ENCODE data around the gene EPSTI1.
"Not testable (repeated sequence)": the region's sequence is repeated elsewhere in the genome, so short reads cannot be mapped to it uniquely, and the experiment has no call there.

Gene EPSTI1

GRCh38 chr13:42883771-42884467, 108.1 kb downstream of the EPSTI1 start:
- no peak for DNase-seq

- DNase-seq: no peak
Observed at GRCh38 chr13:42883142-42883541, 108.9 kb downstream of the EPSTI1 start.

- no peak for DNase-seq
Observed at GRCh38 chr13:42880056-42880605, 111.9 kb downstream of the EPSTI1 start.

- no peak for DNase-seq
Observed at GRCh38 chr13:42878721-42879120, 113.3 kb downstream of the EPSTI1 start.

GRCh38 chr13:42876887-42877545, 115.0 kb downstream of the EPSTI1 start:
- DNase-seq: no peak

- no peak for DNase-seq
Observed at GRCh38 chr13:42876270-42876714, 115.7 kb downstream of the EPSTI1 start.

GRCh38 chr13:42875475-42876269, 116.4 kb downstream of the EPSTI1 start:
- DNase-seq: no peak

GRCh38 chr13:42874221-42874620, 117.8 kb downstream of the EPSTI1 start:
- no peak for DNase-seq

GRCh38 chr13:42873081-42873480, 119.0 kb downstream of the EPSTI1 start:
- no peak for DNase-seq

- DNase-seq: no peak
Observed at GRCh38 chr13:42867232-42867631, 124.8 kb downstream of the EPSTI1 start.

- DNase-seq: no peak
Observed at GRCh38 chr13:42865768-42866102, 126.3 kb downstream of the EPSTI1 start.

- no peak for DNase-seq
Observed at GRCh38 chr13:42864952-42865767, 126.9 kb downstream of the EPSTI1 start.

GRCh38 chr13:42862370-42862769, 129.7 kb downstream of the EPSTI1 start:
- DNase-seq: not testable (repeated sequence)

GRCh38 chr13:42860485-42860884, 131.6 kb downstream of the EPSTI1 start:
- no peak for DNase-seq

GRCh38 chr13:42859760-42860159, 132.3 kb downstream of the EPSTI1 start:
- DNase-seq: no peak

GRCh38 chr13:42855410-42855809, 136.6 kb downstream of the EPSTI1 start:
- no peak for DNase-seq

- DNase-seq: no peak
Observed at GRCh38 chr13:42852136-42852535, 139.9 kb downstream of the EPSTI1 start.

GRCh38 chr13:42849200-42849599, 142.8 kb downstream of the EPSTI1 start:
- DNase-seq: no peak

GRCh38 chr13:42847891-42848663, 144.0 kb downstream of the EPSTI1 start:
- DNase-seq: no peak

- peak; percentile 43 for DNase-seq
Observed at GRCh38 chr13:42836930-42837690, 154.9 kb downstream of the EPSTI1 start.

Measured in amniotic stem cell (primary cell).